ENCODE results near the gene STPG2. TPM values are rescaled to one million over a fixed set of nuclear protein-coding genes. Genes with fewer than 3 reads are reported as not detected.

The STPG2 gene
- total and polyA plus RNA-seq, 2 of the 8 experiments (the other 6 are each of a cell fraction or from before 2014, with no cell fraction given) = 0.03 TPM; not detected in 1

DNA sequence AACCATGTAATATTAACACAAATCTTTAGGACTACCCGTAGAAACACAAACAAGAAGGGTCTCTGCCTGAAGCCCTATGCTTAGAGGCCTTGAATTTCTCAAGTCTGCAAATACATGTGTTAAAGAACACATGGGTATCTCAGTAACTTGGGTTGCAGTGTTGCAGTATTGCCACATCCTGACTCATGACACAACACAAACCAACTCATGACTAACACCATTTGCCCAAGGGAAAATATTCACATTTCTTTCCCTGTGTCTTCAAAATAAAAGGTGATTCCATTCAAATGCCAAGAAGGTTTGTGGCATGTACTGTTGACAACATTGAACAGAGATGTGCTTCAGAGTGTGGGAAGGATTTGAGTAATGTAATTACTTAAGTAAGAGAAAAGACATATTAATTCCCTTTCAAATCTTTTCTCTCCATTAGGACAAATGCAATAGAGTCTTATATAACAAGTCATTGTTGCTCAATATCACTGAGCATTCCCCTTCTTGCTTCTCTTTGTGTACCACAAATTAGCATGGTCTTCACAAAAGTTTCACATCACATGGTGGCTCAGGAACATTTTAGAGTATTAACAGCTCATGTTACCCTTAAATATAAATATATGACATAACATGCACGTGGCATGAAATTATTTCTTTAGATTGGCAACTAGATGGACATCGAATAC is 487.1 kb downstream of the STPG2 start (continued):
- TF ChIP-seq, protein P1, sequence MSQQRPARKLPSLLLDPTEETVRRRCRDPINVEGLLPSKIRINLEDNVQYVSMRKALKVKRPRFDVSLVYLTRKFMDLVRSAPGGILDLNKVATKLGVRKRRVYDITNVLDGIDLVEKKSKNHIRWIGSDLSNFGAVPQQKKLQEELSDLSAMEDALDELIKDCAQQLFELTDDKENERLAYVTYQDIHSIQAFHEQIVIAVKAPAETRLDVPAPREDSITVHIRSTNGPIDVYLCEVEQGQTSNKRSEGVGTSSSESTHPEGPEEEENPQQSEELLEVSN (IDR thresholded peaks at IDR 0.05) = no peak

Measured in H1 (cell line).